A673 (cell line): Measurements from ENCODE around the gene MLF2. TPM values are rescaled to one million over a fixed set of nuclear protein-coding genes. Genes with fewer than 3 reads are reported as not detected.

ENCODE experiments used
- BruUV-seq: library from RNA; stranded (reverse); fragments of 400-500 nt; replicated peaks from 2 replicates; lab custom pipeline; 2021; lab: Mats Ljungman, UMichigan
- CTCF ChIA-PET: fragments of 300-600 bp; sonication (Branson Sonifier 250); formaldehyde crosslinking; loops from one replicate; lab custom pipeline; 2022; ENCODE audit warnings: antibody characterized with exemption; lab: Charles Lee
- POLR2A ChIA-PET: fragments of 300-600 bp; sonication (Branson Sonifier 250); formaldehyde crosslinking; loops from one replicate; lab custom pipeline; 2022; ENCODE audit warnings: antibody characterized with exemption; ENCODE audit not compliant: low non-redundant PET; lab: Charles Lee
- DNase-seq: peaks from one replicate; pipeline ENCODE4 v3.0.0-alpha.2; 2015; ENCODE audit warnings: low spot score
- H3K27ac ChIP-seq: fragments of 200-600 bp; sonication (generic); 2 replicates; pipeline ENCODE4 v1.5.1; 2016; ENCODE audit warnings: mixed run types, low read depth, mild to moderate bottlenecking, mixed read lengths, antibody characterized with exemption, low read length; ENCODE audit not compliant: poor library complexity, severe bottlenecking
- H3K27me3 ChIP-seq: fragments of 200-600 bp; sonication (generic); replicated peaks from 2 replicates; pipeline ENCODE4 v1.6.1; 2017; ENCODE audit warnings: mixed run types, low read depth, mild to moderate bottlenecking, mixed read lengths, antibody characterized with exemption, low read length; ENCODE audit not compliant: insufficient read depth, poor library complexity
- H3K36me3 ChIP-seq: fragments of 200-600 bp; sonication (generic); 2 replicates; pipeline ENCODE4 v1.6.1; 2016; ENCODE audit warnings: mixed run types, mild to moderate bottlenecking, mixed read lengths, antibody characterized with exemption, low read length; ENCODE audit not compliant: insufficient read depth, poor library complexity, severe bottlenecking
- H3K4me1 ChIP-seq: fragments of 200-600 bp; sonication (generic); 2 replicates; pipeline ENCODE4 v1.6.1; 2017; ENCODE audit warnings: mixed run types, mild to moderate bottlenecking, mixed read lengths, antibody characterized with exemption, low read length; ENCODE audit not compliant: insufficient read depth, poor library complexity, severe bottlenecking
- H3K4me3 ChIP-seq: fragments of 200-600 bp; sonication (generic); 2 replicates; pipeline ENCODE4 v1.5.1; 2016; ENCODE audit warnings: low read depth, mixed run types, mild to moderate bottlenecking, mixed read lengths, low read length; ENCODE audit not compliant: poor library complexity, severe bottlenecking
- H3K9me3 ChIP-seq: fragments of 200-600 bp; sonication (generic); 2 replicates; pipeline ENCODE4 v1.6.1; 2016; ENCODE audit warnings: mixed run types, low read depth, mild to moderate bottlenecking, mixed read lengths, antibody characterized with exemption, low read length; ENCODE audit not compliant: poor library complexity, severe bottlenecking
- CTCF ChIP-seq: fragments of 300-800, 200-600 bp; sonication (generic); conservative IDR thresholded peaks from 2 replicates; pipeline ENCODE4 v1.5.1; 2017; ENCODE audit warnings: low read depth, mild to moderate bottlenecking, antibody characterized with exemption, low read length, moderate library complexity, mixed read lengths
- EZH2 ChIP-seq: fragments of 200-600 bp; sonication (generic); IDR thresholded peaks from 2 replicates; pipeline ENCODE4 v1.6.1; 2017; ENCODE audit warnings: borderline replicate concordance, low read depth, mild to moderate bottlenecking, mixed read lengths, antibody characterized with exemption, low read length; ENCODE audit not compliant: poor library complexity, severe bottlenecking
- intact Hi-C: fragments of 100-400 bp; cut with micrococcal nuclease; formaldehyde crosslinking; loops from one replicate; pipeline ENCODE4 v1.10.0; 2022; ENCODE audit not compliant: unreplicated experiment
- total RNA-seq: library from RNA; stranded (reverse); gene quantifications from 2 replicates; pipeline ENCODE4 v1.2.3, GENCODE V29; 2021

MLF2 gene
- total RNA-seq, 1 experiment from 2014 or later, result 242 TPM

GRCh38 chr12:6775185-6776174 lies 22.5 kb upstream of the MLF2 start:
- CTCF ChIA-PET, result no interaction called here
- BruUV-seq, result TSS peak; percentile 14

GRCh38 chr12:6774499-6775062 lies 21.6 kb upstream of the MLF2 start:
- Histone ChIP-seq H3K36me3 (peaks cover 46% of the 10 kb centered on the region), H3K9me3 (no peaks in the 10 kb centered on the region), H3K4me1 (peaks cover 9% of the 10 kb centered on the region), H3K4me3 (no peak overlapping the region), H3K27me3 (no peaks in the 10 kb centered on the region), H3K27ac (peak overlapping the region; percentile 16)
- intact Hi-C loops, result loop anchor here (5.0 kb wide), 2 partner anchors 37 to 157 kb away; no protein-coding TSS in a partner anchor
- DNase-seq, result no peak
- ChIA-PET POLR2A (no interaction called here), CTCF (interaction anchor here (1.1 kb wide), 1 partner anchor 21 kb away, joined by 3 read pairs; the partner anchor contains the start of gene MLF2)
- no TSS peak for BruUV-seq
- no peak for TF ChIP-seq EZH2
- no peak for TF ChIP-seq CTCF

More at GRCh38 chr12:6775185-6776174, 22.5 kb upstream of the MLF2 start:
- Histone ChIP-seq H3K27ac (no peak overlapping the region), H3K36me3 (peaks cover 37% of the 10 kb centered on the region), H3K4me3 (no peak overlapping the region), H3K9me3 (no peaks in the 10 kb centered on the region), H3K4me1 (peaks cover 8% of the 10 kb centered on the region), H3K27me3 (no peaks in the 10 kb centered on the region)
- intact Hi-C loops, result loop anchor here (5.0 kb wide), 2 partner anchors 38 to 158 kb away; no protein-coding TSS in a partner anchor
- POLR2A ChIA-PET, result no interaction called here
- DNase-seq, result no peak
- TF ChIP-seq EZH2 (no peak), CTCF (no peak)

GRCh38 chr12:6773590-6774351 lies 20.8 kb upstream of the MLF2 start:
- H3K4me1 ChIP-seq, result peaks cover 16% of the 10 kb centered on the region
- no peak overlapping the region for H3K27ac ChIP-seq
- POLR2A ChIA-PET, result interaction anchor here (0.7 kb wide), 1 partner anchor 84 kb away, joined by 3 read pairs; no protein-coding TSS in a partner anchor
- no TSS peak for BruUV-seq
- peaks cover 50% of the 10 kb centered on the region for H3K36me3 ChIP-seq
- no peaks in the 10 kb centered on the region for H3K27me3 ChIP-seq
- H3K9me3 ChIP-seq, result no peaks in the 10 kb centered on the region
- no peak for DNase-seq
- H3K4me3 ChIP-seq, result no peak overlapping the region
- intact Hi-C loops, result no loop called here
- TF ChIP-seq EZH2 (no peak), CTCF (no peak)
- CTCF ChIA-PET, result interaction anchor here (1.1 kb wide), 1 partner anchor 21 kb away, joined by 3 read pairs; the partner anchor contains the start of gene MLF2
